Amniotic stem cell (primary cell): ENCODE data around the gene OGDH.

Source experiments
- DNase-seq: peaks from one replicate; lab custom pipeline; 2025; lab: John Stamatoyannopoulos, UW

The OGDH gene

DNA sequence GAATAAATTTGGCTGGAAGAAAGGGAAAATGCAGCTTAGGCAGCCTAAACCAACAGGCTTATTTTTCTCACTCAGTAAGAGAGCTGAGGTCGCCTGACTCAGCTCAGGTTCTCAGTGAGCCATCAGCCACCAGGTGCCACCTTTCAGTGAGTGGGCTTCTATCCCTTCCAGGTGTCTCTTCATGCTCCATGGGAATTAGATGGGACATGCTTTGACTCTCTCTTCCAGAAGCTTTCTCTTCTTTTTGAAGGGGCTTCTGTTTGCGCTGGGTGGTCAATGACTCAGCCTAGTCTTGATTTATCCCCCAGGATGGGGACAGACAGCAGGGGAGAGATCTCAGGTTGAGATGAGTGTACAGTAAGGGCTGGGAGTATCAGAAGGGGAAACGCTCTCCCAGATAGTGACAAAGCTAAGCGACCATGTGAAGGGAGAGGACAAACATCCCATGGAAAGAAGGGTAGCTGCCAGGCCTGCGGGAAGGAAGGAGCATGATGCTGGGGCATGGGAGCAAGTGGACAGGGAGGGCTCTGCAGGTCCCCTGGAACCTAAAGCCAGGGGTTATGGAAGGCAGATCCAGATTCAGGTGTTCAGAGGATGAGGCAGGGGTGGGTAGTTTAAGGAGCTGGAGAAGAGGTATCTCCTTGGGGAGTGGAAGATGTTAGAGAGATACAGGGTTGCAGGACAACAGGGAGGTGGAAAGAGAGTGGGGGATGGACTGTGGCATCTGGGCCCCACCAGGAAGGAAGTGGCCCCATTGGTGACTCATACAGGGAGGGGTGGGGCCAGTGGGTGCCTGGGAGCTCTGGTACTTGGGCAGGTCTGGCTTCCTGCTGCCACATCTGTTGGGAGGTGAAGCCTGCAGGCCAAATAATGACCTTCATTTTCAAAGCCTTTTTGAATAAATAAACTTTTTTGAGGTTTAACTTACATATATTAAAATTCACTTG lies 32.5 kb downstream of the OGDH start:
- no peak for DNase-seq

DNA sequence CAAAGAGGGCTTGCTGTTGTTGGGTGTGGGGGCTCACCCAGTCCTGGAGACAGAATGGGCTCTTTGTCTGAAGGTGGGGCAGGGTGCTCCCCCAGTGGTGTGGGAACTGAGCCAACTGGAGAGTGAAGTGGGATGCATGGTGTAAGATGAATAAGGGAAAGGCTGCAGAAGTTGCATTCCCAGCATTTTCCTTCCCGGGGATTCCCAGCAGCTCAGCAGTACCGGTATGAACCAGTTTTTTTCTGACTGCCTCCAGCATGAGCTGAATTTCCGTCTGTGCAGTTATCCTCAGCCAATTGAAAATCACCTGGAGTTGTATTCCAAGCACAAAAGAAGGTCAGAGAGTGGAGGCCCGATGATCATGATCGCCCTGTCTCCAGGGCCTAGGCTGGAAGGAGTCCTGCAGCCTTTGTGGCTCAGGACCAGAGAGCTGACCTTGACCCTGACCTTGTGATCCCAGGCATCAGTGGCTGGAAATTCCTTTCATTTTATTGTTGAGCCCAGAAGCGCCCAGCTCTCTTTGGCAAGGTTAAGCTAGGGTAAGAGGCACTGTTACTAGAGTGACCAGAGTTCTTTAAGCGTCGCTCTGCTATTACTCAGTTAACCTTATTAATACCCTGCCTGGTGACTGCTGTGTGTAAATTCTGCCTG lies 33.4 kb downstream of the OGDH start:
- peak; percentile 68 for DNase-seq

DNA sequence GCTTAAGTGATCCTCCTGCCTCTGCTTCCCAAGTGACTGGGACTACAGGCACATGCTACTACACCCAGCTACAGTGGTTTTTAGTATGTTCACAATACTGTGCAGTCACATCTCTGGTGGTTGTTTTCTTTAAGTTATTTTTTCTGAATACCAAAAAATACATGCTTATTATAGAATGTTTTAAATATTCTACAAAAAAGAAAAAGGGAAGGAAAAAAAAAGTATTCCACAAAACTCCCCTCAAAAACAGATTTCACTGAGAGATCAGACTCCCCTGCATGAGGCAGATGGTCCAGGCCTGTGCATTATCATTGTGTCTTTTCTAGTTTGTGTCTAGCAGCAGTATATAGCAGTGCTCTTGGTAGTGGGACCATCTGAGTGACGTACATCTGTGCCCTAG lies 36.8 kb downstream of the OGDH start:
- DNase-seq, result no peak

DNA sequence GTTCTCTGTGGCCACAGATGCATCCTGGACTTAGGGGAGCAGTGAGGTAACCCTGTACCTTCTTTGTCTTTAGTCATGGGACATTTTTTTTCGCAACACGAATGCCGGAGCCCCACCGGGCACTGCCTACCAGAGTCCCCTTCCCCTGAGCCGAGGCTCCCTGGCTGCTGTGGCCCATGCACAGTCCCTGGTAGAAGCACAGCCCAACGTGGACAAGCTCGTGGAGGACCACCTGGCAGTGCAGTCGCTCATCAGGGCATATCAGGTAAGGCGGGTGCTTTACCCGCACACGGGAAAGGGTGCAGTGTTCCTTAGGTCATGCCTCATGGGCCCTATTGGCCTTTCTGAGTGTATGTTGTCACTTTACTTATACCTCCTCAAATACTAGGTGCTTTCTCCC lies 38.8 kb downstream of the OGDH start:
- no peak for DNase-seq

DNA sequence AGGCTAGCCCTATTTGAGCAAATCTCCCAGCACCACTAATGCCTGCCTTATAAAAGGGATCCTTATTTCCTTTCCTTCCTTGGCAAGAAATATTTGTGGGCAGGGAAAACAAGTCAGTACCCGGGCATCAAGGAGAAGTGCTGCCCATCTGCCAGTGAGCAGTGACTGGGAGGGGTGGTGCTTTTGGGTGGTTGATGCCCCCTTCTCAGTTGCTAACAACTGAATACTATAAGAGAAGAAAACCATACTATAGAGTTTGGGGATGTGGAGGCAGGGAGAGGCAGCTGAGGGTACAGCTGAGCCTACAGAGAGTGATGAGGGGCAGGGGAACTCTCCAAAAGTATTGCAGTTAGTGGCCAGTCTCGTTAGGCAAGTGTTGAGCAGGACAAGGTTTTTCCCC lies 39.3 kb downstream of the OGDH start:
- DNase-seq, result no peak

DNA sequence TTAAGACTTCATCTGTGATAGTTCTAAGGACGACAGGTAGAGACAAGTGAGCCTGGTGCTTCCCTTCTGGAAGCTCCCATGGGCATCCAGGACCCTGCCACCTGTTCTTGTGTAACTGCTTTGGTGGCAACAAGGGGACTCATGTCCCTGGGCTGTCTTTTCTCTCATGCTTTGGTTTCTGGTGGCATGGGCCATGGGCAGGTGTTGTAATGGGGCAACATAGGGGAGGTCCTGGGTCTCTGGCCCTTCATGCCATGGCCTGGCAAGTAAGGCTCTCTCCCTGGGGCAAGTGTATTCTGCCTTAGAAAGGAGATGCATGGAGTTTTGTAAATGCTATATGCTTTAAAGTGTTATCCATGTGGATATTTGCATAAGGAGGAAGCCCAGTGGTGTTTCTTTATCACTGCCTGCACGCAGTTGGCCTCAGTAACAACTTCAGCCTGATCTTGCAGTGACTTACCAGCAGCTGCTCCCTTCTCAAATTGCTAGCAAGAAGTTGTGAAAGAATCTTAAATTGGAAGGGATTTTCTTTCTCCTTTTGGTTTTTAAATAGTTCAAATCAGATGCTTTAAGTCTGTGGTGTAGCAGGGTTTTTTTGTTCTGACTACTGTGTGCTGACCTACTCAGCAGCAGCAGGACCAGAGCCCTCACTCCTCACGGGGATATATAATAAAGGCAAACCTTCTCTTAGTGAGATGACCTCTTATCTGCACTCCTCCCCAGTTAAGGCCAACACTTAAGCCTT lies 39.9 kb downstream of the OGDH start:
- DNase-seq, result no peak

DNA sequence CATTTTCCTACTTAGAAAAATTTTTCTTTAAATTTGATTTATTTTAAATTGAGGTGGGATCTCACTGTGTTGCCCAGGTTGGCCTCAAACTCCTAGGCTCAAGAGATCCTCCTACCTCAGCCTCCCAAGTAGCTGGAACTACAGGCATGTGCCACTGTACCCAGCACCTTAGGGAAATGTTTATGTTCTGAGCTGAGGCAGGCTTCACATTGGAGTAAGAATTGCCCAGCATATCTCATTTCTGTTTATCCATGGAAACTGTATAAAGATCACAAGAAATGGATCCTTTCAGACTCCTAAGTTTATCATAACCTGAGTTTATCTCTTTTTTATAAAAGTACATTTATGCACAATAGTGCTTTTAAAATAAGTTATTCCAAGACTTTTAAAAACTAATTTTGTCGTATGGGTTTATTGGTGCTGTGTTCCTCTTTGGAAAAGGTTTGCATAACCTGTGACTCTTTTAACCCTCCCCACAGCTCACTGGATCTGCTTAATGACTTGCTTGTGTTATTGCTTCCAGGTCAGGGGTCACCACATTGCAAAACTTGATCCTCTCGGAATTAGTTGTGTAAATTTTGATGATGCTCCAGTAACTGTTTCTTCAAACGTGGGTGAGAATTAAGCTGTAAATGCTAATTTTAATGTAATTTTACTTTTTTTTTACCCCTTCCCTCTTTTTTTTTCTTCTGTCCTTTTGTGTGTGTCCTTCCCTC lies 40.7 kb downstream of the OGDH start:
- no peak for DNase-seq

DNA sequence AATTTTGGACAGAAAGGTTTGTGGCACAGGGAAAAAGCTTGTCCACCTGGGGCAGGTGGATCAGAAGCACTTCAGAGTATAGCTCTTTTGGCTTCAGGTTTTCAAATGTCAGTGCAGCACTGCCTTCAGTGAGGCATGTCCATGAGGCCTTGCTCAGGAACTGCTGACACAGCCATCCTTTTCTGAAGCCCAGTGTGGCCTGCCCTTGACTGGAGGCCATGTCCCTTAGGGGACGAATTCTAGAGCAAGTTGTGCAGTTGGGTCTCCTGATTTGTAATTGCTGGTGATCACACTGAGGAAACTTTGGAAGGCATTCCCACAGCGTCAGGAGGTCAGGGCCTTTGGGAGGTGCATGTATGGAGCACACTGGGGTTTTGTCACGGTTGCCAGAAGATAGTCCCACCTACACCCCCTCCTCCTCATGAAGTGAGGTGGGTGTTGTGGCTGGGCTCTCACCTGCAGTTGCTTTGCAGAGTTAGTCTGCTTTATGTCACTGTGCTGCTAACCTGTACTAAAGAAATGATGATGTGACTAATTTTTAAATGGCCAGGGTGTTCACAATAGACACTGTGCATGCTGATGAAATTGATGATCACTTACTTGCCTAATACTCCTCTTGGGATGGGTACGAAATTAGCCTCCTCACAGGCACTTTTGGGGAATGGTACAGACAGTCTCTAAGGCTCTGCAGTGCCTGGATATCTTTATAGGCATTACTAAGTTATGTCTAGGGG lies 41.7 kb downstream of the OGDH start:
- no peak for DNase-seq

DNA sequence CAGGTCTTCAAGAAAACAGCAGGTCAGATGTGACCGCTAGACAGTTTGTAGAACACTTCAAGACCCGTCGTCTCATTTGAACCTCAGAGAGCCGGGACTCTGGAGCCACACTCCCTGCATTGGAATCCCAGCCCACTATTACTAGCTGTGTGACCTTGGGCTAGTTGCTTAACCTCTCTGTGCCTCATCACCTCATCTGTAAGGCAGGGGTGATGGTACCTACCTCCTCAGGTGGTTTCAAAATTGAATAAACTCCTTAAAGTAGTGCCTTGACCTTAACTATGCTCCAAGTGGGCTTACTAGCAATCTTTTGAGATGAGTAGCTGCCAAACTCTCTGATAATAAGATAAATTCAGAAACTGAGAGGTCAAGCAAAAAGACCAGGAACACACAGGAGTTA lies 43.8 kb downstream of the OGDH start:
- no peak for DNase-seq

DNA sequence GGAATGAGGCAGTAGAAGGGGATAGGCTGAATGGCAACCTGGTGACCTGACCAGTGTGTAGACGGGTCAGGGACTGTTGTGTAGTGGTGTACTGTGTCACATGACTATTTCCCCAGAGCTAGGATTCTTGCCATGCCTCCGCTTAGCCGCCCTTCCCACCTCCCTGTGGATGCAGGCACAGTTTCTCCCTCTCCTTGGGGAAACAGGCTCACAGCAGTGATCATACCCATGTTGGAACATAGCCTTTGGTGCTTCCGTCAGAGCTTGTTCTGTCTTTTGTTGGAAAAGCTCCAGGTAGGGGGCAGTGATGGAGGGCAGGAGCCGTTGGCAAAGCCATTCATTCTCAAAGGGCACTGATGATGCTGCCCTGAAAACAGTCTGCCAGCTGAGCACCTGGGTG lies 44.3 kb downstream of the OGDH start:
- DNase-seq, result no peak

DNA sequence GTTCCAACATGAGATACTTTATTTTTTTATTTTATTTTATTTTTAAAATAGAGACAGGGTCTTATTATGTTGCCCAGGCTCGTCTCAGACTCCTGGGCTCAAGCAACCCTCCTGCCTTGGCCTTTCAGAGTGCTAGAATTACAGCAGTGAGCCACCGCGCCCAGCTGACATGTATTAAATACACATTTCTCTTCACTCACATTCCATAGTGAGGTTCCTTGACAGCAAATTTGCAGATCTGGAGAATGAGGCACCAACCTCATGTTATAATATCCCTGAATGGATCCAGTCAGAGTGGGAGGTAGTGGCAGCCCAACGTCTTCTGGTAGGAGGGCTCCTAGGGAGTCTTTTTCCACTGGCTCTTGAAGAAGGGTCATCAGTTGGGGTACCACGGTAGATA lies 46.1 kb downstream of the OGDH start:
- DNase-seq, result no peak

DNA sequence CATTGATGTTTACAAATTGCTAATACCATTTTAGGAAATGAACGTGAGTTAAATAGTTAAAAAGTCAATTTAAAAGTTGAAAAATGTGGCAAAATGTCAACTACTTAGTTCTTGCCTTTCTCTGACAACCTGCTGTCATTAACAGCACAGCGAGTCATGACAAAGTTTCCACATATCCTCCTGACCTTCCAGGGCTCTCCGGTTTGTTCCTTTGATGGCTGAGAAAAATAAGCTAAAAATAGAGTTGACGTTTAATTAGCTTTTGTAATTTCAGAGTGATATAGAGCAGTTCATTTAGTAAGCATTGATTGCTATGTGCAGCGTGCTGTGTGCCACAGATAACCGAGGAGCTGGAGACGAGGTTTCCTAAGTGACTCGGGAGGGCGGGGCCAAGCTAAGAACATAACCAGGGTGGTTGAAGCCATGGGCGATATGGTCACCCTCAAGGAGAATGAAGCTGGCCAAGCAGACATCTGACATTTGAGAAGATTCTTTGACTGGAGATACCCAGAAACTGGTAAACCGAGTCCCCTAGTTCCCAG lies 47.9 kb downstream of the OGDH start:
- no peak for DNase-seq

DNA sequence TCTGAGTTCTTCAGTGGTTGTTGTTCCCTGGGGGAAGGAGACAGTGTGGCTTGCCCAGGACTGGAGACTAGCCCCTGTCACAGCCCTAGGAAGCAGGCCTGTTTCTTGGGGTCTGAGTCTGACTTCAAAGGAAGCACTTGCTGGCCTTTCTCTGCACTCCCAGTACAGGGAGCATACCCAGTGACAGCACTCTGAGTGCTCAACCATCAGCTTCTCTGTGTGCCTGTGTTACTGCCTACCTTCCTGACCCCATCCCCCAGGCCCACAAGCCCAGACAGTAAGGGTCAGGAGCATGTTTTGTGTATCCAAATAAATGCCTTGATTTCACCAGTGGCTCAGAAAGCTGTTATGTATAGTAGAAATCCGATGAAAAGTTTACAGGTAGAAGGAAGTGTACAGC lies 48.9 kb downstream of the OGDH start:
- DNase-seq, result no peak

DNA sequence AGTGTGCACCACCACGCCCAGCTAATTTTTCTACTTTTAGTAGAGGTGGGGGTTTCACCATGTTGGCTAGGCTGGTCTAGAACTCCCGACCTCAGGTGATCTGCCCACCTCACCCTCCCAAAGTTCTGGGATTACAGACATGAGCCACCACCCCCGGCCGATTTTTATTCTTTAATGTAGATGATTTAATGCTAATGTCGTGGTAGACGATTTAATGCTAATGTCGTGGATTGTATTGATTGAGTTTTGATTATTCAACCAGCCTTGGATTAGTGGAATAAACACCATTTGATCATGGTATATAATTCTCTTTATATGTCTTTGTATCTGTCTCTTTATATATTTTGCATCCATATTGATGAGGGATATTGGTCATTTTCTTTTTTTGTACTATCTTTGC lies 52.6 kb downstream of the OGDH start:
- no peak for DNase-seq

DNA sequence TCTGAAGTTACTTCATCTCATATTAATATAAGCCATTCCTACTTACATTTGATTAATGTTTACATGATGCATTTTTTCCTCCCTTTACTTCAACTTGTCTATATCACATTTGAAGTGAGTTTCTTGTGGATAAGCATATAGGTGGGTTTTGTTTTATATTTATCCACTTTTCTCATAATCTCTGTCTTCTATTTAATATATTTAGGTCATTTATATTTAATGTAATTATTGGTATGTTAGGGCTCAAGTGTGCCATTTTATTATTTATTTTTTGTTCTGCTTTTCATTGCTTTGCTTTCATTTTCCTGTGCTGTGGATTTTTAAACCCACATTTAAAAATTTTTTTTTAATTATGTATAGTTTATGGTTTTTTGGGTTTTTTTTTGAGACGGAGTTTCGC lies 54.8 kb downstream of the OGDH start:
- no peak for DNase-seq

DNA sequence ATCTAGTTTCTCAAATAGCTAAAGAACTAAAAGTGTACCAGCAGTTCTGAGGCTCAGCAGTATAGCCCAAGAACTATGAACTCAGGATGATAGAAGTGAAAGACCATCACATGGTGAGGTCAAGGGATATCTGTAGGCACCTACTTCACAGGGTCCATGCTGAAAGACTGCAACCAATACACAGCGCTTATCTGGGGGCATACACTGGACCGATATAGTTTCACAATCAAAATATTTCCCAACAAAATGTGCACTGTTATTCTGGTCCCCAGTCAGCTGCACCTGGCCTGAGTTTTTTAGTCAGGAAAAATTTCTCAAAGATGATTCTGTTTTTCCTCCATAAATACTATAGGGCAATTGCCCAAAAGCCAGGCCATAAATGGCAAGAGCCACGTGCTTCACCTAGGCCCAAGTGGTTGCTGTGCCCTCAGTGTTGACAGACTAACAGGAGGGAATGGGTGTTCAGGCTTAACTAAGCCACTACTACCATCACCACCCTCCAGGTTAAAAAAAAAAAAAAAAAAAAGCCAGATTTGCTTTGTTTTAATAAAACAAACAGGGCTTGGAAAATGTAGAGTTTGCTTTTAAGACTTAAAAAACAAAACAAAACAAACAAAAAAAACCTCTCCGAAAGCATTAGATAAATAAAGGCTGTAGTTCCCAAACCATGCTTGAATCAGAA lies 58.5 kb downstream of the OGDH start:
- DNase-seq, result no peak

DNA sequence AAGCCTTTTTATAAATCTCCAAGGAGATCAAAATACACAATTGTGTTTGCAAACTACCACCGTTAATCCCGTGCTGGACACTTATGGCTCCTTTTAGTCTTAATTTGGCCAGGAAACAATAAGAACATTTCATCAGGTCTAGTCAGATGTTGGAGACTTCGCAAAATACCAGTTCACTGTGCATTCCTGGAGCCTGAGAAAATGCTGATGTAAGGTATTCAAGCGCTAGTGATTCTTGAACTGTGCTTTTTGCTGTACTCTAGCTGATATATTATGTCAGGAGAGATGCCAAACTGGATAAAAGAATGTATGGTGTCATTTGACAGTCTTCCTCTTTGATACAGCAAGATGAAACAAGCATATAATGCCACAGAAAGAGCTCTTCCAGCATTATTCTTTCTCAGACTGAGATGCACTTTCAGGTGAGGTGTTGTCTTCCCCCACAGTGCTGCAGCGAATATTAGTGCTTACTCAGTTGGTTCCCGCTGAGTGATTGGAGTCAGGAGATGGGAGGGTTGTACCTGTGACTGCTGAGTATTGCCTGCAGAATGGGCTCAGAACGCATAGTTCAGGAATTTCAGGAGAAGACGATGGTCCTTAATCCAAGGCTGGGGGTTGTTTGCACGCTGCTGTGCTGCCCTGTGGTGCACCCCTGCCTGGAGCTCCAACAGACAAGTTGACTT lies 59.2 kb downstream of the OGDH start:
- DNase-seq, result no peak

DNA sequence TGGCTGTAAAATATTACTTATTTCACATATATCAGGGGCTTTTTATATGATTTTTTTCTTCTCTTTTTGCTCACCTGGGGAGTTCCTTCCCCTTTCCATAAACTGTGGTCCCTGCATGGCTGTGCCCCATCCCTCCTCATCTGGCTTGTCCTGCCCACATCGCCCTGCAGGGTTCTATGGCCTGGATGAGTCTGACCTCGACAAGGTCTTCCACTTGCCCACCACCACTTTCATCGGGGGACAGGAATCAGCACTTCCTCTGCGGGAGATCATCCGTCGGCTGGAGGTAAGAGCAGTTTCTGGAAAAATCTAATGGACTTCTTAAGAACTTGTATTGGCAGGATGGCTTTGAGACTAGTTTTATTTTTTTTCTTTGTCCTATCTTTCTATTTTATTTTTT lies 60.1 kb downstream of the OGDH start:
- DNase-seq, result no peak

DNA sequence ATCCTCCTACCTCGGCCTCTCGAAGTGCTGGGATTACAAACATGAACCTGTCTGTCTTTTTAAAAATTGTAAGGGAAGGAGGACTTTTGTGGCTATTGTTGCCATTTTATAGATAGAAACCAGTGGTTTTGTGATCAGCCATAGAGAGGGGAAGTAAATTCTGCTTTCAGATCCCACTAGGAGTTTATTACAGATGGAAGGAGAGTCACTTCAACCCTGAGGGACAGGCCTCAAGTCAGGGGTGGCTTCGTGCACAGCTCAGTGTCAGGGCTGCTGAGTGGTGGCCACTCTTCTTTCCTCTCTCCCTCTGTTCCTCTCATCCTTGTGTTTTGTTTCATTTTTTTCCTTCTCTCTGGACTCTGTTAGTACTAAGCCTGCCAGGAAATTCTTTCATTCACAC lies 60.8 kb downstream of the OGDH start:
- no peak for DNase-seq

DNA sequence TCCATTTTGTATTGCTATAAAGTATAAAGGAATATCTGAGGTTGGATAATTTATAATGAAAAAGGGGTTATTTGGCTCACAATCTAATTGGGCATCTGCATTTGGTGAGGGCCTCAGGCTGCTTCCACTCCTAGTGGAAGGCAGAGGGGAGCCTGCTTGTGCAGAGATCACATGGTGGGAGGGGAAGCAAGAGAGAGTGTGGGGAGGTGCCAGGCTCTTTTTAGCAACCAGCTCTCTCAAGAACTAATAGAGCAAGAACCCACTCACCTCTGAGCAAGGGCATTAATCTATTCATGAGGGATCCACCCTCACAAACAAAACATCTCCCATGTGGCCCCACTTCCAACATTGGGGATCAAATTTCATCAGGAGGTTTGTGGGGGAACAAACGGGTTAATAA lies 64.6 kb downstream of the OGDH start:
- DNase-seq, result no peak
